AML-193 (cell line): Measurements from ENCODE around the gene EXOC1L.

Experiments used
- DNase-seq, 2 experiments: peaks; one replicate each; lab custom pipeline; 2025; lab: John Stamatoyannopoulos, UW

The EXOC1L gene

GRCh38 chr4:55884093-55884850 lies 64.7 kb downstream of the EXOC1L start:
- no peak for DNase-seq

GRCh38 chr4:55884851-55885219 lies 65.2 kb downstream of the EXOC1L start:
- DNase-seq = no peak
